Osteoblast (primary cell): ENCODE measurements around the gene RAB2B. TPM values are rescaled to one million over a fixed set of nuclear protein-coding genes. Genes with fewer than 3 reads are reported as not detected.

Source experiments
- DNase-seq: peaks from one replicate; pipeline ENCODE4 v3.0.0; 2011; ENCODE audit warnings: low spot score, mixed read lengths; ENCODE audit not compliant: insufficient read length; ENCODE audit errors: missing footprints
- H2AFZ ChIP-seq: 2 replicates; pipeline ENCODE4 v1.6.0; 2011; ENCODE audit warnings: mild to moderate bottlenecking, low read length
- H3K27ac ChIP-seq: 2 replicates; pipeline ENCODE4 v1.5.1; 2011; ENCODE audit warnings: mild to moderate bottlenecking, low read depth, low read length, moderate library complexity
- H3K27me3 ChIP-seq: 2 replicates; pipeline ENCODE4 v1.6.0; 2012; ENCODE audit warnings: mild to moderate bottlenecking, control low read depth, inconsistent platforms, low read length, moderate library complexity; ENCODE audit not compliant: insufficient read depth
- H3K36me3 ChIP-seq: 2 replicates; pipeline ENCODE4 v1.5.1; 2011; ENCODE audit warnings: mild to moderate bottlenecking, low read length, control low read depth, moderate library complexity; ENCODE audit not compliant: insufficient read depth
- H3K4me1 ChIP-seq: 2 replicates; pipeline ENCODE4 v1.5.1; 2011; ENCODE audit warnings: mild to moderate bottlenecking, low read length, control low read depth, moderate library complexity; ENCODE audit not compliant: insufficient read depth
- H3K4me2 ChIP-seq: 2 replicates; pipeline ENCODE4 v1.6.0; 2011; ENCODE audit warnings: mild to moderate bottlenecking, low read length; ENCODE audit not compliant: insufficient read depth
- H3K4me3 ChIP-seq: fragments of 200-600 bp; sonication (generic); 3 replicates; pipeline ENCODE4 v1.5.1; 2012; ENCODE audit warnings: mild to moderate bottlenecking, low read length, inconsistent platforms; ENCODE audit not compliant: insufficient read depth
- H3K79me2 ChIP-seq: 2 replicates; pipeline ENCODE4 v1.6.0; 2012; ENCODE audit warnings: mild to moderate bottlenecking, low read length, control low read depth, inconsistent platforms; ENCODE audit not compliant: insufficient read depth
- H3K9me3 ChIP-seq: 2 replicates; pipeline ENCODE4 v1.5.1; 2011; ENCODE audit warnings: low read depth, low read length, control low read depth
- H4K20me1 ChIP-seq: 2 replicates; pipeline ENCODE4 v1.6.0; 2012; ENCODE audit warnings: mild to moderate bottlenecking, low read length, control low read depth; ENCODE audit not compliant: insufficient read depth
- total RNA-seq: library from RNA; depleted of rRNA; stranded (reverse); fragments of >200 nt; gene quantifications from 2 replicates; pipeline ENCODE4 v1.2.3, GENCODE V29; 2012
- TF ChIP-seq, protein P1 (sequence below): IDR thresholded peaks from 2 replicates; pipeline ENCODE4 v1.5.1; 2011; ENCODE audit warnings: mild to moderate bottlenecking, low read depth, low read length, moderate library complexity; ENCODE audit errors: extremely low read depth

The RAB2B gene
- total RNA-seq, 1 donor: 25.0 TPM

DNA sequence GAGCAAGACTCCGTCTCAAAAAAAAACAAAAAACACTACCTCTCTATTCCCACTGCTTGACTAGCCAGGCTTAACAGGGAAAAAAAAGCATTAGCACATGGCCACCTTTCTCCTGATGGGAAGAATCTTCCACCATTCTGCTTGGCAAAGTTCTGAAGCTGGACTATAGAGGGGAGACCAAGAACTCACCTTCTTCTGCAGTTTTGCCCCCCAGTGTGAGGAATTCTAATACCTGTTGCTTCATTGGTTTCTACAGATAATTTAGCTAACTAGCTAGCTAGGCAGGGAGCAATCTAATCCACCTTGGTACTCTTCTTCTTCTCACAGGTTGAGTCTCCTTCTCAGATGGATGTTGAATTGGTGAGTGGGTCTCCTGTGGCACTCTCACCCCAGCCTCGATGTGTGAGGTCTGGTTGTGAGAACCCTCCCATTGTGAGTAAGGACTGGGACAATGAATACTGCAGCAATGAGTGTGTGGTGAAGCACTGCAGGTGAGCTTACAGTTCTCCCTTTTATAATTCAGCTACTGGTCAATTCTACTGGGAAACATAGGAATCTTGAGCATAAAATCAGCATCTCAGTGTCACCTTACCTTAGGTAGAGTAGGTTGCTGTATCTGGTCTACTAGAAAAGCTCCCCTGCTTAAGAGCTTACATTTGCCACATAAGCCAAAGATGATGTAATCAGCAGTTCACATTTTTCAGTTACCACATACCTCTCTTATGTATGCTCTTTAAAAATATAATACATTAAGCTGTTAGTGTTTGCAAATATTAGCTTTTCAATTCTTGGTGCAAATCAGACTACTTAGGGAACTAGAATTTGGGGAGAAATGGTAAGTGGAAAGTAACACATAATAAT, 18.4 kb upstream of the RAB2B start:
- H3K4me2 ChIP-seq: no peak overlapping the region
- no peaks in the 10 kb centered on the region for H3K4me1 ChIP-seq
- no peaks in the 10 kb centered on the region for H3K9me3 ChIP-seq
- peak overlapping the region; percentile 23 for H3K27ac ChIP-seq
- no peak overlapping the region for H2AFZ ChIP-seq
- H3K79me2 ChIP-seq: no peaks in the 10 kb centered on the region
- TF ChIP-seq, protein P1, sequence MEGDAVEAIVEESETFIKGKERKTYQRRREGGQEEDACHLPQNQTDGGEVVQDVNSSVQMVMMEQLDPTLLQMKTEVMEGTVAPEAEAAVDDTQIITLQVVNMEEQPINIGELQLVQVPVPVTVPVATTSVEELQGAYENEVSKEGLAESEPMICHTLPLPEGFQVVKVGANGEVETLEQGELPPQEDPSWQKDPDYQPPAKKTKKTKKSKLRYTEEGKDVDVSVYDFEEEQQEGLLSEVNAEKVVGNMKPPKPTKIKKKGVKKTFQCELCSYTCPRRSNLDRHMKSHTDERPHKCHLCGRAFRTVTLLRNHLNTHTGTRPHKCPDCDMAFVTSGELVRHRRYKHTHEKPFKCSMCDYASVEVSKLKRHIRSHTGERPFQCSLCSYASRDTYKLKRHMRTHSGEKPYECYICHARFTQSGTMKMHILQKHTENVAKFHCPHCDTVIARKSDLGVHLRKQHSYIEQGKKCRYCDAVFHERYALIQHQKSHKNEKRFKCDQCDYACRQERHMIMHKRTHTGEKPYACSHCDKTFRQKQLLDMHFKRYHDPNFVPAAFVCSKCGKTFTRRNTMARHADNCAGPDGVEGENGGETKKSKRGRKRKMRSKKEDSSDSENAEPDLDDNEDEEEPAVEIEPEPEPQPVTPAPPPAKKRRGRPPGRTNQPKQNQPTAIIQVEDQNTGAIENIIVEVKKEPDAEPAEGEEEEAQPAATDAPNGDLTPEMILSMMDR: no peak
- DNase-seq: no peak
- no peaks in the 10 kb centered on the region for H3K27me3 ChIP-seq
- peaks cover 76% of the 10 kb centered on the region for H3K36me3 ChIP-seq
- H4K20me1 ChIP-seq: no peaks in the 10 kb centered on the region
- H3K4me3 ChIP-seq: no peak overlapping the region

DNA sequence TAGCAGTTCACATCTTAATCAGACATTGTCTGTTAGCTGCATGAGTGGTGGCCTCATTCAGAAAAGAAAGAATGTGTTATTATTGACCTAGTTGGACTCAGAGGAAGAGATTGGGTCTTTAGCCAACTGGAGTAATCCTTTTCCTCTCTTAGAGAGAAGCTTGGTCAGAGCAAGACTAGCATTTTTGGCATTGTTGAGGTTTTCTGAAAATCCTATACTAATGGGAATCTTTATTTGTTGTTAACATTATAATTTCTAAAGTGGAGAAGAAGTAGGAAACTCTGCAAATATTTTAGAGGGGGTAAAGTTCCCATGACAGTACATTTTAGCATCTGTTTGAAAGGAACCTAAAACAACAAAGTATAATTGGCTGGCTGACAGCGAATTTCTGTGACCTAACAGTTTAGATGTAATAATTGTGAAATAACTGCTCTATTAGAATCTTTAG, 9.9 kb upstream of the RAB2B start:
- Histone ChIP-seq H3K4me2 (peak overlapping the region; percentile 19), H4K20me1 (peaks cover 7% of the 10 kb centered on the region), H2AFZ (no peak overlapping the region), H3K4me3 (no peak overlapping the region), H3K36me3 (peaks cover 29% of the 10 kb centered on the region), H3K4me1 (peaks cover 3% of the 10 kb centered on the region), H3K27me3 (no peaks in the 10 kb centered on the region), H3K79me2 (peaks cover 31% of the 10 kb centered on the region), H3K27ac (peak overlapping the region; percentile 26), H3K9me3 (no peaks in the 10 kb centered on the region)
- peak; percentile 85 for DNase-seq
- TF ChIP-seq, protein P1: no peak

DNA sequence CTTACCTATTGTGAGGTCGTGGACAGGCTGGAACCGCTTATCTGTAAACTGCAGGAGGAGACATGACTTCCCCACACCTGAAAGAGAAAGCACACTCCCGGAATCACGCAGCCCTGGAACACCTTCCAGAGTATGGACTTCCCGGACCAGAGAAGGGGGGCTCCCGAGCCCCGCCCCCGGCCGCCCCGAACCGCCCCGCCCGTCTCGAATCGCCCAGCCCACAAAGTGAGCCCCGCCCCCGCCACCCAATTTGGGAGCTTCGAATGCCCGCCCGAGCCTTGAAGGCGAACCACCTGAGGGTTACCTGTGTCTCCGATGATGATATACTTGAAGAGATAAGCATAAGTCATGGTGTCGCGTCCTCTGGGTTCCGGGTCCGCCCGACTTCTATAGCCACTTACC, 235 bp downstream of the RAB2B start:
- H2AFZ ChIP-seq: peak overlapping the region; percentile 97
- DNase-seq: no peak
- H3K4me2 ChIP-seq: peak overlapping the region; percentile 97
- peak overlapping the region; percentile 73 for H3K27ac ChIP-seq
- H3K4me1 ChIP-seq: peaks cover 20% of the 10 kb centered on the region
- peak overlapping the region; percentile 100 for H3K4me3 ChIP-seq
- H3K36me3 ChIP-seq: peaks cover 8% of the 10 kb centered on the region
- H4K20me1 ChIP-seq: peaks cover 5% of the 10 kb centered on the region
- no peaks in the 10 kb centered on the region for H3K27me3 ChIP-seq
- peaks cover 56% of the 10 kb centered on the region for H3K79me2 ChIP-seq
- H3K9me3 ChIP-seq: no peaks in the 10 kb centered on the region
- TF ChIP-seq, protein P1: no peak

DNA sequence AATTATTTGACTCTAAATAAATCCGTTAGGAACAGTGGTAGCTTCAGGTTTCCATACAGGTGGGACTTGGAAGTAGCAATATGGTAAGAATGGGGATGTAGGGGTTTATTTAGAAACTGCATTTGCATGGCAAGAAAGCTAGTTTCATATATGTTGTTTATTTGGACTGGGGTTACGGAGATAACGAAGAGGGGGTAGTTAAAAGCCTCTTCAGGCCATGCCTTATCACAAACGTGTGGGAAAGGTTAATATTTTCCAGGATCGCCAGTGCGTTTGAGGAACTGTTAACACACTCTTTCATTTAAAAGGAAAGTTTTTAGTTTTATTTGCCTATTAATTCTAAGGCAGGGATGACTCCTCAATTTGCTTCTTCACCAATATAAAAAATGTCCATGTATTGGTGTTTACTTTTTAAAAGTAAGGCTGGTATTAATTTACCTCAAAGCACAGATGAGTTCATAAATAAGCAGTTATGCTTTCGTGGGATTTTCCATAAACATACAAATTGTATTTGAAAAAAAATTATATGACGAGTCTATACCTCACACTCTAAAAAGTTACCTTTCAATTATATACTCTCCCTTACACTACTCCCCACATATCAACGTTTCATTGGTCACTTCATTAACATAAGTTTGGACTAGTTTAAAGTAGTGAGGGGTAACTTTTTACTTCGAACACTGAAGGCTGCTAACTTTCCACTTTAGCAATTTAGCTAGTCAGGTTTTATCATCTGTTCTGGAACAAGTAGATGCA, 814 bp downstream of the RAB2B start:
- H3K27ac ChIP-seq: peak overlapping the region; percentile 73
- peaks cover 5% of the 10 kb centered on the region for H4K20me1 ChIP-seq
- peak overlapping the region; percentile 97 for H3K4me2 ChIP-seq
- no peaks in the 10 kb centered on the region for H3K27me3 ChIP-seq
- peaks cover 8% of the 10 kb centered on the region for H3K36me3 ChIP-seq
- DNase-seq: peak; percentile 35
- TF ChIP-seq, protein P1: no peak
- peaks cover 20% of the 10 kb centered on the region for H3K4me1 ChIP-seq
- H3K4me3 ChIP-seq: peak overlapping the region; percentile 100
- H3K79me2 ChIP-seq: peaks cover 51% of the 10 kb centered on the region
- H2AFZ ChIP-seq: peak overlapping the region; percentile 97
- H3K9me3 ChIP-seq: no peaks in the 10 kb centered on the region
